ENCODE measurements around the gene TUBA3C. TPM values are rescaled to one million over a fixed set of nuclear protein-coding genes. Genes with fewer than 3 reads are reported as not detected.
"Not testable (repeated sequence)": the region's sequence is repeated elsewhere in the genome, so short reads cannot be mapped to it uniquely, and the experiment has no call there.

The TUBA3C gene
- total RNA-seq (2014; rRNA removed; shearing (Covaris generic)) = not detected in 2 replicates

DNA sequence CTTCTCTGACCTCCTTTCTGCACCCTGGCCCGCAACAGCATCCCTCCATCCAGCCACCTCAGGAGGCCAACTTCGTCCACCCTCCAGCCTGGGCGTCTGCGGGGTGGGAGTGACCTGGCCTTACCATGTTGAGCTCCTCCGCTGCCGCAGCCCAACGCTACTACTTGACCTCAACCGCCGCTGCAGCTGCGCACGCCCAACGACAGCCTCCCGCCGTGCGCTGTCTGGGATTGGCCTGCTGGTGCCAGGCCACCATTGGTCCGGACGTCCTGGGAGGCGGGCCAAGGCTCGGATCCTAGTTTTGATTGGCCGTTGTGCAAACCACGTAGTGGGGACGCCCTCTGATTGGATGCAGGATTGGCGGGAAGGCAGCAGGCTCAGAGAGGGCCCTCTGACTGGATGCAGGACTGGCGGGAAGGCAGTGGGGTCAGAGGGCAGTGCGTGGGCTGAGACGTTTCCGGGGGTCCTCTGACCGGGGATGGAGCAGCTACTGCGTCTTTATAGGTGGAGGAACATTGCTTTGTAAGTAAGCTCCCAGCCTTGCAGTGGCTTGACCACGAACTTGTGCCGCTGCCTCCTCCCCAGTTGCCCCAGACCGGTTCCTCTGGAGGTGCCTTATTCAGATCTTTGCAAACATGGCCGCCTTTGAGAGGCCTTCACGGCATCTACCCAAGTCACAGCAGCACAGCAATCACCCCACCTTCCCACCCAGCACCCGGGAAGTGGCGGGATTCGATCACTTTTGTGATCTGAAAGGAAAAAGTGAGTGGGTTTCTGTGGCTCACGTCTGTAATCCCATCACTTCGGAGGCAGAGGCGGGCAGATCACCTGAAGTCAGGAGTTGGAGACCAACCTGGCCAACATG, at the start of gene TUBA3C:
Gene TUBA3C (minus strand): TSS at position 204 of the 865 bp plus-strand sequence. CDS start 77 bp downstream, at position 127.
- DNase-seq (ENCODE audit: low spot score) = no peak

DNA sequence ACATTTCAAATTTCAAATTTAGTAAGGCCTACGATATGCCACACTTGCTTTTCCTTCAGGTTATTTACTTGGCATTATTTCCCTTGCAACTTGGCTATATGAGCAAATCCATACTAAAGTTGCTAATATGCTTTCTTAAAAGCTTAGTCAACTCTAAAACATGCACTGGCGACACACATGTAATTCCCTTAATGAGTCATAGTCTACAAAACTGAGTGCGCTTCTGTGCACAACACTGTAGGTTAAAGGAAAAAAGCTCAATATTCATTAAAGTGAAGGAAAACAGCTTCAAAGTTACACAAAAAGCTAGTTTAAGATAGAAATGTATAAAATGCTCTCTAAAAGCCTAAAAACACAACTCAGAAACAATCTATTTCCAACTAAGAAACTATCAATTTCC, 25.8 kb upstream of the TUBA3C start:
- not testable (repeated sequence) for DNase-seq (ENCODE audit: low spot score)

DNA sequence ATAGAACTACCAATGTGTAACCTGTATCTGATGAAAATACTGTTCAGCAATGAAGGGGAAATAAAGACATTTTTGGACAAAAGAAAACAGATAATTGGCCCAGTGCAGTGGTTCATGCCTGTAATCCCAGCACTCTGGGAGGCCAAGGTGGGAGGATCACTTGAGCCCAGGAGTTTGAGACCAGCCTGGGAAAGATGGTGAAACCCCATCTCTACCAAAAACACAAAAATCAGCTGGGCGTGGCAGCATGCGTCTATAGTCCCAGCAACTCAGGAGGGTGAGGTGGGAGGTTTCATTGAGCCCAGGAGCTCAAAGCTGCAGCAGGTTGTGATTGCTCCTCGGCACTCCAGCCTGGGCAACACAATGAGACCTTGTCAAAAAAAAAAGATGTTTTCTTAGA, 11.0 kb upstream of the TUBA3C start:
- not testable (repeated sequence) for DNase-seq (ENCODE audit: low spot score)

DNA sequence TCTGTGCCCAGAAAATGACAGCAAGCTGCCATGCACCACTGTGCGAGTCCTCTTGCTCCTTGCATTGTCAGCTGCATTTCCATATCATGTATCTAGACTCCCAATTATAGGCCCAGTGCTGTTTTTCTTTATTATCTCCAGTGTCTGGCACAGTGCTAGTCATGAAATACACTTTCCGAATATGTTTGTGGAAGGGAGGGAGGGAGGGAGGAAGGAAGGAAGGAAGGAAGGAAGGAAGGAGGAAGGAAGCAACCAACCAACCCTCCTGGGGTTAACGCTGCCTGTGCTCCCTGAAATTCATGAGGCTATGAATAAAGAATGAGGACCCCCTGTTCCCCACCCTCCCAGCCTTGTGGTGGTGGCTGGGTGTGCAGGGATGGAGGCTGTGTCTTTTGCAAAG, 8.3 kb upstream of the TUBA3C start:
- not testable (repeated sequence) for DNase-seq (ENCODE audit: low spot score)

DNA sequence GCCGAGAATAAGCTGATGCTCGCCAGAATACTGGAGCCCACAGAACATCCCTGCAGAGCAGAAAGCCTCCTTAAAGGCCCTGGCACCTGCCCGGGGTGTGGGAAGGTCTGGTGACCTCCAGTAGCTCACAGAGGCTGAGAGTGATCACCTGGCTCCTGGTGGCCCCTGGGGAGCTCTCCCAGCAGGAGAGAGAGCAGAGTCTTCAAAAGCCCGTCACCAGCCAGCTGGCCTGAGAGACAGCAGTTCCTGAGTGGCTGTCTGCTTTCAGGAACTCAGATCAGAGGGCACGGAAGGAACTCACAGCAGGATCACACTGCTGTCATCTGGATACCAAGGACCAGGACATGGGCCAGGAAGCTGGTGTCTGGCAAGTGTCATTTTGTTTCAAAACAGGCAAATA, 7.7 kb upstream of the TUBA3C start:
- not testable (repeated sequence) for DNase-seq (ENCODE audit: low spot score)

DNA sequence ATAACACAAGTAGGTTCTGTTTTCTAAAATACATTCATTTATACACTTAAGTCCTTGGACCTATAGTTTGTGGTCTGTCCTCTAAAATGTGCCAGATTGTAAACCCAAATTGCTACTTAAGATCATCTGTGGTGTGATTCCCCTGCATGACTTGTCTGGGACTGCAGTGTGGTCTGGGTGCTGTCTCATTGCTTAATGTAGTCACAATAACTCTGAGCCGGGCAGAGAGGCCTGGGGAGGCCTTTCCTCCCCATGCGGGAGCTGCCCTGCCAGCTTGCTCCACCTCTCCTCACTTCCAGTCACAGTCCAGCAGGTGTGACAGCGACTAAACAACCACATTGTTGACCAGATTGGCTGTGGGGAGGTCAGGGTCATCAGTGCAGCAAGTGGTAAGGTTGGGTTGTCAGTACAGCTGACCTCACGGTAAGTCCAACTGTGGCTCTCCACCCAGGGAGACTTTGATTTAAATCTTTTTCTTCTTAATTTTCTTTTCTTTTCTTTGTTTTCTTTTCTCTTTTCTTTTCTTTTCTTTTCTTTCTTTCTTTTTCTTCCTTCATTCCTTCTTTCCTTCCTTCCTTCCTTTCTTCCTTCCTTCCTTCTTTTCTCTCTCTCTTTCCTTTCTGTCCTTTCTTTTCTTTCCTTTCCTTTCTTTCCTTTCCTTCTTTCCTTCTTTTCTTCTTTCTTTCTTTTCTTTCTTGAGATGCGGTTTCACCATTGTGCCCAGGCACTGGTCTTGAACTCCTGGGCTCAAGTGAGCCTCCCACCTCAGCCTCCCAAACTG, 4.4 kb upstream of the TUBA3C start:
- DNase-seq (ENCODE audit: low spot score) = no peak

DNA sequence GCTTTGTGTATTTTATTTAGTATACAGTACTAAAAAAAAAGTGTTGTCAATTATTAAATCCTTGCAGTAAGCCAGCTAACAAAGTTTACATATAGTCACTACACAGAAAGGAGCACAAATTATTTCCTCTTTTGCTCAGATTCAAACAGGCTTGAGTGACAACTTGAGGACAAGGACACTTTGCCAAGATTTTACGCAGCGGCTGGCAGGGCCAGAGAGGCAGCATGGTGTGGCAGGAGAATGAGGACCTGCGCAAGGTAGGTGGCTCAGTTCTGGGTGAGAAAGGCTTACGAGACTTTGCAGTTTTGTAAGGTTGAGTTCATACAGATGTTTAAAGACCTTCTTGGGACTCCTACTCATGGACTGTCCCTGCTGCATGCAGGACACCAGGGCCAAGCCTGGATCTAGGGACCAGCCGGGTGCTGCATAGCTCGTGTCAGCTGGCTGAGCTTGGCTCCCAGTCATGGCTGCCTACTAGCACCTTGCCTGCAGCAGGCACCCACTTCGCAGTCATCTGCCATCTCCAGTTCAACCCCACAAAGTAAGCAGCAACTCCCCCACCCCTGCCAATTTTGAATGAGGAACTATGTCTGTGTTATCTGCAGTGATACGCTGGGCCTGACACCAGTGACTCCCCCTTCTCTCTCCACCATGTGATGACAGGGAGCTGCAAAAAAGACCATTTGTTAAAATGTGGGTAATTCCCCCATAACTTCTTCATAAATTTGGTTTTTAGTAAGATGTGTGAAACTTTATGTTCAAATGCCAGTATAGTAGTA, 3.7 kb upstream of the TUBA3C start:
- no peak for DNase-seq (ENCODE audit: low spot score)

DNA sequence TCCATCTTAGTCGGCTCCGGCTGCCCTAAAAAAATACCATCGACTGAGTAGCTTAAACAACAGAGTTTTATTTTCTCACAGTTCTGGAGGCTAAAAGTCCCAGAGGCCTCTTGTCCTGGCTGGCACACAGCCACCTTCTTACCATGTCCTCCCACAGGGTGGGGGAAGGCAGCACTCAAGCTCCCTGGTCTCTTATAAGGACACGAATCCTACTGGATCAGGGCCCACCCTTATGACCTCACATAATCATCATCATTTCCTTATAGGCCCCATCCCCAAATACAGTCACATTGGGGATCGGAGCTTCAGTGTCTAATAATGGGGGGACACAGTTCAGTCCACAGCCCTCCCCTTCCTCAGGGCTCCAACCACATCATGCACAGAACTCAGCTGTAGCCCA, 2.6 kb upstream of the TUBA3C start:
- no peak for DNase-seq (ENCODE audit: low spot score)

DNA sequence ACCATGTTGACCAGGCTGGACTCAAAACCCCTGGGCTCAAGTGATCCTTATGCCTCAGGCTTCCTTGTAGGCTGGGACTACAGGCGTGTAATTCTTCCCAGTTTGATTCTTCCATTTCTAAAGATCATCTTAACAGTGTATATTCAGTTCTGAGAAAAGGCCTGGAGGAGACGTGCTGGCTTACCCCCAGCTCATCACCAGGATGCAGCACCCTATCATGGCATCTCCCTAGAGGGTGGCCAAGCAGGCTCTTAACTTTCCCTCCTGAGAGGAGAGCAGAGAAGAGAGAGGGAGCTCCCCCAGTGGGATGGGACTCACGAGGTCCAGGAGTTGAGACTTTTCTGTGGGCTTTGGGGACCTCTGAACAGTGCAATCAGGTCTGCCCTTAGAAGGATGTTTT, 2.1 kb upstream of the TUBA3C start:
- DNase-seq (ENCODE audit: low spot score) = no peak

DNA sequence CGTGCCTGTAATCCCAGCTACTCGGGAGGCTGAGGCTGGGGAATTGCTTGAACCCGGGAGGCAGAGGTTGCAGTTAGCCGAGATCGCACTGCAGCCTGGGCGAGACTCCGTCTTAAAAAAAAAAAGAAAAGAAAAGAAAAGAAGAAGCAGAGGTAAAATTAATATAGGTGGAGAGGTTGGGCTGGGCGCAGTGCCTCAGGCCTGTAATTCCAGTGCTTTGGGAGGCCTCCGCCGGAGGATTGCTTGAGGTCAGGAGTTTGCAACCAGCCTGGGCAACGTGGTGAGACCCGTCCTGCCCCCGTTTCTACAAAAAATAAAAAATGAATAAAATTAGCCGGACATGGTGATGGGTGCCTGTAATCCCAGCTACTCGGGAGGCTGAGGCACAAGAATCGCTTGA, 912 bp upstream of the TUBA3C start:
- DNase-seq (ENCODE audit: low spot score) = no peak

DNA sequence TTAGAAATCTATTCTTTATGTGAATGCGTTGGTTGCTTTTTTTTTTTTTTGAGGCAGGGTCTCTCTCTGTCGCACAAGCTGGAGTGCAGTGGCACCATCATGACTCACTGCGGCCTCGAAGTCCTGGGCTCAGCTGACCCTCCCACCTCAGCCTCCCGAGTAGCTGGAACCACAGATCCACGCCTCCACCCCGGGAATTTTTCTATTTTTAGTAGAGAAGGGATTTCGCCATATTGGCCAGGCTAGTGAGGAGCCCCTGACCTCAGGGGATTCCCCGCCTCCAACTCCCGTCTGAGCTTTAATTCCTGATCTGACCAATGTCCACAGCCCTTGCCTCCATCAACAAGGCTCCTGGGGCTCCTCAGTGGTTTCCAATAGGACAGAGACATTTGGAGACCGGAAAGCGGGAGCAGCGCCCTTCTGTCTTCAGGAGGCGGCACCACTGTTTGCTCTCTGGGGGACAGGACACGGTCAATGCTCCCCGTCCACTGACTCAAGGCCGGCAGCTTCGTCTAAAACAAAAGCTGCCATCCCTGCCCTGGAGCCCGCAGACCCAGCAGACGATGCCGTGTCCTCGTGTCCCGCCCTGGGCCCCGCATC, 503 bp downstream of the TUBA3C start:
- DNase-seq (ENCODE audit: low spot score) = no peak

DNA sequence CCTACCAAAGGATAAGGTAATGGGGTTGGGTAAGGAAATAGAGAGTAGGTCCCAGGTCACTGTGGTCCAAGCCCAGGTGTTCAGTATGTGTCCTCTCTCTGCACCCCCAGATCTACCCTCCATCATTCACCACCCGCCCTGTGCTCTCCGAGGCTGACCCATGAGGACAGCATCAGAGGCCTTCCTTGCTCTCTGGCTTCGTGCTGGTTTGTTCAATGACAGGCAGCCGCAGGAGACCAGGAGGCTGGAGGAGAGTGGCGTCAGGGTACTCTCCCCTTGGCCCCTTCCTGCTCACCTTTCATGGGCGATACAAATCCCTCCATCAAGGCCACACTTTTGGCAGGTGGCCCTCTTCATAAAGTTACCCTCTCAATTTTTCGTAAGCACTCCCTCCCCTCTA, 1.7 kb downstream of the TUBA3C start:
- no peak for DNase-seq (ENCODE audit: low spot score)

DNA sequence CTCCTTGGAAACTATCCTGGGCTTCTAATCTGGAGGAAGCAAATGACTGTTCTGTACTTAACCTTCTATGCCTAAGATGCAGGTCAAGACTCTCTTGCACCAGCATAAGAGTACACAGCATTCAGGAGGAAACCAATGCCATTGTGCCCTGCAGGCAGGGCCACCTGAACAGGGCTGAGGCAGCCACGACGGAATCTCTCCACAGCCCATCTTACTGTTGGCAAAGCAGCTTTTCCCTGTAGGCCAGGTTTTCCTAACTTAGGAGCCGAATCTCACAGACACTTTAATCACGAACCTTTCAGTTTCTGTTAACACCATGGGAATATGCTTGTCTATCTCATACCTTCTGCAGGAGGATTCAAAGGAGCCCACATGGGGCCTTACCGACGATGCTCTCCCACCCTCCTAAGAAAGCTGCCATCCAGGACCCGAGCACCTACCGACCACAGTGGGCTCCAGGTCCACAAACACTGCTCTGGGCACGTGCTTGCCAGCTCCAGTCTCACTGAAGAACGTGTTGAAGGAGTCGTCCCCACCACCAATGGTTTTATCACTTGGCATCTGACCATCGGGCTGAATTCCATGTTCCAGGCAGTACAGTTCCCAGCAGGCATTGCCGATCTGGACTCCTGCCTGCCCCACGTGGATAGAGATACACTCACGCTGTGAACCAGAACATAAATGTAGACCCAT, 2.6 kb downstream of the TUBA3C start:
- DNase-seq (ENCODE audit: low spot score) = no peak

DNA sequence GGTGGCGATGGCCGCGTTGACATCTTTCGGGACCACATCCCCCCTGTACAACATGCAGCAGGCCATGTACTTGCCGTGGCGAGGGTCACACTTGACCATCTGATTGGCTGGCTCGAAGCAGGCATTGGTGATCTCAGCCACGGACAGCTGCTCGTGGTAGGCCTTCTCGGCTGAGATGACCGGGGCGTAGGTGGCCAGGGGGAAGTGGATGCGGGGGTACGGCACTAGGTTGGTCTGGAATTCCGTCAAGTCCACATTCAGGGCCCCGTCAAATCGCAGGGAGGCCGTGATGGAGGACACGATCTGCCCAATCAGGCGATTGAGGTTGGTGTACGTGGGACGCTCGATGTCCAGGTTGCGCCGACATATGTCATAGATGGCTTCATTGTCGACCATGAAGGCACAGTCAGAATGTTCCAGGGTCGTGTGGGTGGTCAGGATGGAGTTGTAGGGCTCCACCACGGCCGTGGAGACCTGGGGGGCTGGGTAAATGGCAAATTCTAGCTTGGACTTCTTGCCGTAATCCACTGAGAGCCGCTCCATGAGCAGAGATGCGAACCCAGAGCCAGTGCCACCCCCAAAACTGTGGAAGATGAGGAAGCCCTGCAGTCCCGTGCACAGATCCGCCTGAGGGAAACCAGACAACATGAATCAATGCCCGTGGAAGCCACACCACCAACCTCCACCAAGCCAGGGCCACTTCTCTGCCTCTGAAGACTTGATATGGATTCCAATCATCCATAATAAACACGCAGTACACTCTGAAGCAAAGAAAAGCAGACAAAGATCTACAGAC, 4.4 kb downstream of the TUBA3C start:
- not testable (repeated sequence) for DNase-seq (ENCODE audit: low spot score)

DNA sequence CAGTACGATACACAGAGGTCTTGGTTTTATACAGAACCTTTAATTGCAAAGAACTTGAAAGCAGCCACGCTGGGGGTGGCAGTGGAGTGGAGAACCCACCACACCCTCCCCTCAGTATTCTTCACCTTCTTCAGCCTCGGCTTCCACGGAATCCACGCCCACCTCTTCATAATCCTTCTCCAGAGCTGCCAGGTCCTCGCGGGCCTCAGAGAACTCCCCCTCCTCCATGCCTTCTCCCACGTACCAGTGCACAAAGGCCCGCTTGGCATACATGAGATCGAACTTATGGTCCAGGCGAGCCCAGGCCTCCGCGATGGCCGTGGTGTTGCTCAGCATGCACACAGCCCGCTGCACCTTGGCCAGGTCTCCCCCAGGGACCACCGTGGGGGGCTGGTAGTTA, 7.9 kb downstream of the TUBA3C start:
- no peak for DNase-seq (ENCODE audit: low spot score)

DNA sequence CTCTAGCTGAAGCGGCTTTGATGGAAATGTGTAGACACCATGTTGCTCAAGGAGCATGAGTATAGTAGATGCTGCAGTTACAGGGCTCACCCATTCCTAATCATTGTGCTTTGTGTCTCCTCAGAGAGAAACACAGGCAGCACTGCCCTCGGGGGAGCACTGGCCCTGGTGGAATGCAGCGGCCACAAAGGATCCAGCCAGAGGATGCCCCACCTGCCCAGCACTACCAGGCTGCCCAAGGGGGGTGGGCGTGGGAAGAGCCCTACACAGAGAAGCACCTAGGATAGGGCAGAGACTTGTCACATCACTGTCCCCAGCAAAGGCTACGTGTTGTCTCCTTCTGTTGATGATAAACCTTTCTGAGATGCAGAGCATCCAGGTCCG, 9.0 kb downstream of the TUBA3C start:
- DNase-seq (ENCODE audit: low spot score) = no peak

DNA sequence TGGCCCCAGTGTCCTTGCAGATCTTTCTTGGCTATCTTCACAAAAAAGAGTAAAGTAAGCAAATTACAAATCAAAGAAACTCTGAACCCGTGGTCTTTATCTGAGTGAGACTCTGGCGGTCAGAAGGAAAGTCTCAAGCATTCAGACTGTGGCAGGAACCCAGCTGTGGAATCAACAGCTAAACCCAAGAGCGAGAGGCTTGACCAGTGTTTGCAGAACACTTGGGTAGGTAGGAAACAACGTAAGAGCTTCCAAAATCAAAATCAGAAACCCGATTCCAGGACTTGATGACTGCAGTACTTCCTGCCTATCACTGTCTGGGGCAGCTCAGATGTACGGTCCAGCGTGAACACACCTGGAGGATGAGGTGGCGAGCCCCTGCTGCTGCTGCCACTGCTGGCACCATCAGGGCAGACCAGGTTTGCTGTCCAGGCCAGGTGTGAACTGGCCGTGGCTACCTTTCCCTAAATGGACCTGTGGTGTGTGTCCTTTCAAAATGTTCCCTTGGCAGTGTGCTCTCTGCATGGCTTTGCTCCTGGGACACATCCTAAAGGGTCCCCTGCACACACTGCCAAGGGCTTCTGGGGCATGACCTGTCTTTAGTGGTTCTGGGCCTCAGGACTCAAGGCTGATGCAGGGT, 9.5 kb downstream of the TUBA3C start:
- no peak for DNase-seq (ENCODE audit: low spot score)

DNA sequence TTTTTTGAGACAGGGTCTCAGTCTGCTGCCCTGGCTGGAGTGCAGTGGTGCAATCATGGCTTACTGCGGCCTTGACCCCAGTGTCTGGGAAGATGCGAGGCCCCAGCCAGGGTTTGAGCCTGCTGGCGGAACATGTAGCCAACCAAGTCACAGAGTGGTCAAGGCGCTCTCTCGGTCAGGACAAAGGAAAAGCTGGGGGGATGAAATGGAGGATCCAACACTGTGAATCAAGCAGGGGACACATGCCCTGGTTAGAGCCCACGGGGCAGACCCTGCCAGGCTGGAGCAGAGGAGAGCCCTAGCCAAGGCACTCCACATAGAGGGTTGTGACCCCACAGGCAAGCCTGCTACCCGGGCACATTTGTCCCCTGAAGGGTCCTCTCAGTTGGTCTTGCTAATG, 10.1 kb downstream of the TUBA3C start:
- DNase-seq (ENCODE audit: low spot score) = no peak

DNA sequence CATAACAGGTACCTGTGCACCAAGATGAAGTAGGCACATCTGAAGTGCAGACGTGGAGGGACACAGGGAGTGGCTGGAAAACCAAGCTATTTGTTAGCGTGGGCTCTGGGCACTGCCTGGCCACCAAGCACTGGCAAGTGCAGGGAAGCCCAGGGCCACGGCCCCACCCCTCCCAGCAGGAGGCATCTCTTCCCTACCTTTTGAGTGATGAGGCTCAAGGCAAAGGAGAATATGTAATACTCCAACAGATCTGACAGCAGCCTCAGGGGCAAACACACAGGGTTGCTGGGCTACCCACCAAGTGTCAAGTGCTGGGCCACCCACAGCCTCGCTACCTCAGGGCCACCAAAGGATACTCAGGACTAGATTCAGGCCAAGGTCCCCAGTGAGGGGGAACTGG, 11.6 kb downstream of the TUBA3C start:
- no peak for DNase-seq (ENCODE audit: low spot score)

DNA sequence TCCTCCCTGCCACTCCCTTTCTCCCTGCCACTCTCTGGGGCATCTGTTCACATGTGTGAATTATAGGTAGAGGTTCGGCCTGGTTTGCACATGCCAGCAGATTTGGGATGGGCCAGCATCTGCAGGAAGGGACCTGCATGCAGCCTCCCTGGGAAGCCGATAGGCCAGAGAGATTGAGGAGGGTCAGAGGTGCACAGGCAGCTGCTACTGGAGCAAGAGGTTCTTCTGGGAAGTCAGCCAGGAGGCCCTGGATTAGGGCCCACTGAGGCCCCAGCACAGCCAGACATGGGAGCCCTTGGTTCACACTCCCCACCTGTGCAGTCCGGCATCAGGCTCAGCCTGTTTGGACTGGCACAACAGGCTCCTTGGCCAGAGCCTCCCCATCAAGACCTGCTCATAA, 12.1 kb downstream of the TUBA3C start:
- no peak for DNase-seq (ENCODE audit: low spot score)

Measured in H4 (cell line).